Measurements from ENCODE around the gene ANKUB1. TPM values are rescaled to one million over a fixed set of nuclear protein-coding genes. Genes with fewer than 3 reads are reported as not detected.
"Not testable (repeated sequence)": the region's sequence is repeated elsewhere in the genome, so short reads cannot be mapped to it uniquely, and the experiment has no call there.

ANKUB1 gene, protein sequence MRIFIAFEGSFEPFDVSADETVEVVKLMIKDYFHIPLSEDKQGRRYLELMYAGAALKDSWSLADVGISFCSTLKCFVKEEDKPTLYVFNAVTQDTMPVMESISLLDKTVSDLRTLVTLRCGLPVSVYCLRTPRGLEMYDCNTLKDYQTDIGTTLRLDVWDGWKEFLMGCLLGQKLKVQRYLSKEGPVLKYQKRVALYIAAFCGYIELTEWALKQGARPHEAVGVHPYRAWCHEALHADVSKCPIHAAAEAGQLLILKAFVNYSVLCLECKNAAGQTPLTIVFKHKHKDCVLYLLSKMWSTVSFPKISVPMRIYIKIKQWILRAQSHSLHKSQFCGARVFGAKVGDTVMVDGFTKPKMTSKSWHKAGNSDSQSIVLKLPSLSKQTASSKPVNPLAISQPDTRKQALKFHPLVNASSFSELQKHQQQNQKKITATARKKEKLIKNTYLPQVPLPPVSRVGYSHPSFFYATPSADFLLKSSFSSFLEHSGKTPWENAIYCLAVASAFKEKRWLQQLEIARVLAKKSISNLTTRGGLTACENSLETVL
- total RNA-seq = not detected
- polyA plus RNA-seq = not detected

- Histone ChIP-seq H3K4me1 (no peaks in the 10 kb centered on the region), H3K27me3 (no peaks in the 10 kb centered on the region), H3K4me3 (no peak within 1 kb of the TSS), H3K9me3 (no peaks in the 10 kb centered on the region), H3K36me3 (no peaks in the 10 kb centered on the region), H3K27ac (no peak within 1 kb of the TSS)
- intact Hi-C loops (cut with DNase I) = no loop called here
- TF ChIP-seq, protein P1, sequence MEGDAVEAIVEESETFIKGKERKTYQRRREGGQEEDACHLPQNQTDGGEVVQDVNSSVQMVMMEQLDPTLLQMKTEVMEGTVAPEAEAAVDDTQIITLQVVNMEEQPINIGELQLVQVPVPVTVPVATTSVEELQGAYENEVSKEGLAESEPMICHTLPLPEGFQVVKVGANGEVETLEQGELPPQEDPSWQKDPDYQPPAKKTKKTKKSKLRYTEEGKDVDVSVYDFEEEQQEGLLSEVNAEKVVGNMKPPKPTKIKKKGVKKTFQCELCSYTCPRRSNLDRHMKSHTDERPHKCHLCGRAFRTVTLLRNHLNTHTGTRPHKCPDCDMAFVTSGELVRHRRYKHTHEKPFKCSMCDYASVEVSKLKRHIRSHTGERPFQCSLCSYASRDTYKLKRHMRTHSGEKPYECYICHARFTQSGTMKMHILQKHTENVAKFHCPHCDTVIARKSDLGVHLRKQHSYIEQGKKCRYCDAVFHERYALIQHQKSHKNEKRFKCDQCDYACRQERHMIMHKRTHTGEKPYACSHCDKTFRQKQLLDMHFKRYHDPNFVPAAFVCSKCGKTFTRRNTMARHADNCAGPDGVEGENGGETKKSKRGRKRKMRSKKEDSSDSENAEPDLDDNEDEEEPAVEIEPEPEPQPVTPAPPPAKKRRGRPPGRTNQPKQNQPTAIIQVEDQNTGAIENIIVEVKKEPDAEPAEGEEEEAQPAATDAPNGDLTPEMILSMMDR (IDR thresholded peaks at IDR 0.05) = no peak
- no peak for TF ChIP-seq EP300 (IDR thresholded peaks at IDR 0.05)
- TF ChIP-seq POLR2AphosphoS5 (IDR thresholded peaks at IDR 0.05) = no peak
- no peak for TF ChIP-seq POLR2A (IDR thresholded peaks at IDR 0.05)
- no peak for DNase-seq
- 93 to 94% methylated on average over 4 of the region's 4 CpGs for WGBS, 2 donors
Measured at GRCh38 chr3:149792452-149793270, at the start of gene ANKUB1. TSS of gene ANKUB1 (minus strand) at chr3:149792554. CDS start at chr3:149792366, 188 bp downstream.

DNA sequence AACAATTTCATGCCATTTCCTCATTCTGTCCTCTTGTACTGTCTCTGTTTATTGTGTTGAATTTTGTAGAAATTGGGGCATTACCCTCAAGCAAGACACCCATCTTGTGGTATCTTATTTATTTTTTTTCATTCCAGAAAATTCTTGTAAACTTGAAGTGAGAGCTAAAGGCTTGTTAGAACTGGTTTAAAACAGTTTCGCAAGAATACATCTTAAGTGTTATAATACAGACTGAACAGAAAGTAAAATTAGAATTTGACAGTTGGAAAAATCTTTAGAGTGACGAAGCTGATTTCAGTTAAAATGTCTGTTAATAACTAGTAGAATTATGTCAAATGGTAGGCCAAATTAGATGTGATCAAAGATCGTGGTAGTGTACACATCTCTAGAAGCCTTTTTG is 47.5 kb upstream of the ANKUB1 start:
- Histone ChIP-seq H3K27me3 (no peaks in the 10 kb centered on the region), H3K27ac (no peak overlapping the region), H3K4me3 (no peak overlapping the region), H3K36me3 (no peaks in the 10 kb centered on the region), H3K9me3 (peaks cover 0 to 3% (median 0%) of the 10 kb centered on the region in 4 donors), H3K4me1 (peaks cover 0 to 22% (median 7%) of the 10 kb centered on the region in 4 donors)
- no peak for DNase-seq
- WGBS, 2 donors = 93 to 96% methylated on average over 3 of the region's 3 CpGs
- intact Hi-C loops (cut with DNase I) = no loop called here
- TF ChIP-seq POLR2AphosphoS5 (IDR thresholded peaks at IDR 0.05) (no peak), EP300 (IDR thresholded peaks at IDR 0.05) (no peak), POLR2A (IDR thresholded peaks at IDR 0.05) (no peak)
- TF ChIP-seq, protein P1 (IDR thresholded peaks at IDR 0.05) = no peak

GRCh38 chr3:149839469-149839868 is 47.1 kb upstream of the ANKUB1 start:
- DNase-seq; H3K4me3 ChIP-seq; H3K9me3 ChIP-seq; H3K36me3 ChIP-seq; intact Hi-C loops (cut with DNase I); H3K27me3 ChIP-seq; H3K27ac ChIP-seq: not testable (repeated sequence)
- H3K4me1 ChIP-seq = peaks cover 0 to 18% (median 7%) of the 10 kb centered on the region in 4 donors
- 95 to 98% methylated on average over 3 of the region's 3 CpGs for WGBS, 2 donors

- H3K27me3 ChIP-seq; H3K27ac ChIP-seq; H3K4me1 ChIP-seq; intact Hi-C loops (cut with DNase I); H3K4me3 ChIP-seq; H3K9me3 ChIP-seq; H3K36me3 ChIP-seq; DNase-seq: not testable (repeated sequence)
- 89 to 95% methylated on average over 3 of the region's 3 CpGs for WGBS, 2 donors
Measured at GRCh38 chr3:149838491-149838890, 46.1 kb upstream of the ANKUB1 start.

DNA sequence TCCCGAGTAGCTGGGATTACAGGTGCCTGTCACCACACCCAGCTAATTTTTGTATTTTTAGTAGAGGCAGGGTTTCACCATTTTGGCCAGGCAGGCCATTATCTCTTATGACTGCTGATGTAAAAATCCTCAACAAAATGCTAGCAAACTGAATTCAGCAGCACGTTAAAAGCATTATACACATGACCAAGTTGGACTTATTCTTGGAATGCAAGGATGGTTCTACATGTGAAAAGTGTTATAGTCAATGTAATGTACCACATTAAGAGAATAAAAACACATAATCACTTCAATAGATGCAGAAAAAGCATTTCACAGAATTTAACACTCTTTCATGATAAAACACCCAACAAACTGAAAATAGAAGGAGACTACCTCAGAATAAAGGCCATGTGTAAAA is 40.9 kb upstream of the ANKUB1 start:
- Histone ChIP-seq H3K9me3 (peaks cover 0 to 9% (median 5%) of the 10 kb centered on the region in 4 donors), H3K27me3 (no peaks in the 10 kb centered on the region), H3K4me3 (no peak overlapping the region), H3K36me3 (no peaks in the 10 kb centered on the region), H3K27ac (no peak overlapping the region), H3K4me1 (peaks cover 0 to 5% (median 2%) of the 10 kb centered on the region in 4 donors)
- WGBS, 2 donors = 95 to 98% methylated on average over 2 of the region's 2 CpGs
- no peak for DNase-seq
- intact Hi-C loops (cut with DNase I) = no loop called here
- TF ChIP-seq, protein P1 (IDR thresholded peaks at IDR 0.05) = no peak
- TF ChIP-seq POLR2A (IDR thresholded peaks at IDR 0.05) = no peak
- no peak for TF ChIP-seq EP300 (IDR thresholded peaks at IDR 0.05)
- no peak for TF ChIP-seq POLR2AphosphoS5 (IDR thresholded peaks at IDR 0.05)
